OCI-LY1 (cell line): ENCODE results near the gene DICER1.

Experiments used
- H2AFZ ChIP-seq: fragments of 200-600 bp; sonication (generic), shearing (Covaris generic); 2 replicates; pipeline ENCODE4 v1.6.0; 2014; ENCODE audit warnings: antibody characterized with exemption, mild to moderate bottlenecking, low read length
- H3F3A ChIP-seq: fragments of 200-600 bp; sonication (generic), shearing (Covaris generic); 2 replicates; pipeline ENCODE4 v1.6.0; 2014; ENCODE audit warnings: mild to moderate bottlenecking, antibody characterized with exemption, low read length, moderate library complexity; ENCODE audit not compliant: insufficient read depth
- H3K27ac ChIP-seq: fragments of 200-600 bp; sonication (generic); 2 replicates; pipeline ENCODE4 v1.5.1; 2014; ENCODE audit warnings: low read length, mixed run types, mild to moderate bottlenecking, low read depth; ENCODE audit not compliant: poor library complexity, severe bottlenecking
- H3K27me3 ChIP-seq: fragments of 200-600 bp; sonication (generic); 2 replicates; pipeline ENCODE4 v1.6.0; 2014; ENCODE audit warnings: antibody characterized with exemption, mild to moderate bottlenecking, low read length, moderate library complexity; ENCODE audit not compliant: insufficient read depth
- H3K36me3 ChIP-seq: fragments of 200-600 bp; sonication (generic); 2 replicates; pipeline ENCODE4 v1.6.1; 2014; ENCODE audit warnings: mild to moderate bottlenecking, antibody characterized with exemption, low read length, moderate library complexity, mixed read lengths; ENCODE audit not compliant: insufficient read depth
- H3K4me1 ChIP-seq: fragments of 200-600 bp; sonication (generic); 2 replicates; pipeline ENCODE4 v1.5.1; 2014; ENCODE audit warnings: mild to moderate bottlenecking, low read length, moderate library complexity; ENCODE audit not compliant: insufficient read depth, severe bottlenecking
- H3K4me2 ChIP-seq: fragments of 200-600 bp; sonication (generic), shearing (Covaris generic); 2 replicates; pipeline ENCODE4 v1.6.1; 2014; ENCODE audit warnings: low read length
- H3K4me3 ChIP-seq: fragments of 200-600 bp; sonication (generic); 2 replicates; pipeline ENCODE4 v1.5.1; 2014; ENCODE audit warnings: low read length, low read depth, mild to moderate bottlenecking, mixed read lengths; ENCODE audit not compliant: poor library complexity, severe bottlenecking
- H3K79me2 ChIP-seq: fragments of 200-600 bp; shearing (Covaris generic); 2 replicates; pipeline ENCODE4 v1.6.1; 2016; ENCODE audit warnings: mixed run types, low read length, mixed read lengths; ENCODE audit not compliant: insufficient read depth
- H3K9ac ChIP-seq: fragments of 200-600 bp; sonication (generic), shearing (Covaris generic); 2 replicates; pipeline ENCODE4 v1.6.1; 2014; ENCODE audit warnings: mild to moderate bottlenecking, low read length, mixed read lengths
- H3K9me2 ChIP-seq: fragments of 200-600 bp; sonication (generic), shearing (Covaris generic); 2 replicates; pipeline ENCODE4 v1.6.1; 2014; ENCODE audit warnings: low read depth, mild to moderate bottlenecking, low read length, mixed read lengths
- H3K9me3 ChIP-seq: fragments of 200-600 bp; shearing (Covaris generic); 2 replicates; pipeline ENCODE4 v1.6.1; 2014; ENCODE audit warnings: low read length, mixed read lengths
- H4K20me1 ChIP-seq: fragments of 200-600 bp; sonication (generic), shearing (Covaris generic); 2 replicates; pipeline ENCODE4 v1.6.0; 2016; ENCODE audit warnings: mild to moderate bottlenecking, low read length; ENCODE audit not compliant: insufficient read depth
- CTCF ChIP-seq: fragments of 200-600 bp; sonication (generic), shearing (Covaris generic); IDR thresholded peaks from 2 replicates; pipeline ENCODE4 v1.5.1; 2017; ENCODE audit warnings: mild to moderate bottlenecking, antibody characterized with exemption, low read length, moderate library complexity, mixed read lengths
- EZH2 ChIP-seq: fragments of 200-600 bp; sonication (generic), shearing (Covaris generic); IDR thresholded peaks from 2 replicates; pipeline ENCODE4 v1.8.0; 2017; ENCODE audit warnings: borderline replicate concordance, mixed run types, mild to moderate bottlenecking, antibody characterized with exemption, low read length, moderate library complexity, mixed read lengths

DICER1 gene

DNA sequence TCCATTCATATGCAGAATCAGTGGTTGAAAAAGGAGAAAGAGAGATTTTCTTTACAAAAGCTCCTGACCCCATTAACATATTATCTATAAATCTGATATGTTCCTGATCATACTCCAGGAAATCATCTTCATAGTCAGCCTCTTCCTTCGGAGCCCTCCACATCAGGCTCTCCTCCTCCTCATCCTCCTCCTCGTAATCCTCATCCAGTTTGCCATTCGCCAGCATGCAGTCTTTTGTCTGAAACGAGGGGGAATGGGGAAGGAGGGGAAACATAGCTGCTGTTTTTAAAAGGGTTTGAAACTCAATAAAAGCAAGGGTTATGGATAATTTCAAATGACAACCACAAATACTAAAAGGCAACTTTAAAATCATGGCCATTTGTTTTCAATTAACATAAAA lies 60.9 kb downstream of the DICER1 start:
- H3K4me1 ChIP-seq = no peaks in the 10 kb centered on the region
- no peaks in the 10 kb centered on the region for H3F3A ChIP-seq
- no peak overlapping the region for H3K4me2 ChIP-seq
- H3K9me3 ChIP-seq = no peaks in the 10 kb centered on the region
- TF ChIP-seq EZH2 (no peak), CTCF (no peak)
- no peak overlapping the region for H3K27ac ChIP-seq
- peaks cover 32% of the 10 kb centered on the region for H3K36me3 ChIP-seq
- no peaks in the 10 kb centered on the region for H3K9me2 ChIP-seq
- H3K27me3 ChIP-seq = no peaks in the 10 kb centered on the region
- no peaks in the 10 kb centered on the region for H4K20me1 ChIP-seq
- no peak overlapping the region for H3K9ac ChIP-seq
- H2AFZ ChIP-seq = no peak overlapping the region
- no peaks in the 10 kb centered on the region for H3K79me2 ChIP-seq
- no peak overlapping the region for H3K4me3 ChIP-seq

DNA sequence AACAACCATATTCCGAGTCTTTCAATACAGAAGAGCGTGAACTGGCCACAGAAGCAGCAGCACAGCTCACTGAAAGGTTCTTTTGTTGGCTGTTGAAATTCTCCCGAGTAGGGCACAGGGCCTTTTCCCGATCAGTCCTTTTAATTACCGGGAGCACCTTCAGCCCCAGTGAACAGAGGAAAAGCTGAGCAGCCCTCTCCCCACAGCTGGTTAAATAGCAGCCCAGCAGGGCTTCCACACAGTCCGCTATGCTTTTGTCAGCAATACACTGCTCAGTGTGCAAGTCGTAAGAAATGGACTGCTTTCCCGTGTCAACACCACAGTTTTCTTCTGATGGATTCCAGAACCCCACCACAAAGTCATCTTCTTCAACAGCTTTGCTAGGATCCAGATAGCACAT lies 61.3 kb downstream of the DICER1 start:
- Histone ChIP-seq H3K4me1 (no peaks in the 10 kb centered on the region), H3K9me3 (no peaks in the 10 kb centered on the region), H2AFZ (no peak overlapping the region), H3K9me2 (no peaks in the 10 kb centered on the region), H3K79me2 (no peaks in the 10 kb centered on the region), H3K27ac (no peak overlapping the region), H3K4me2 (no peak overlapping the region), H3K4me3 (no peak overlapping the region), H3F3A (no peaks in the 10 kb centered on the region), H3K27me3 (no peaks in the 10 kb centered on the region), H3K9ac (no peak overlapping the region), H4K20me1 (no peaks in the 10 kb centered on the region), H3K36me3 (peaks cover 30% of the 10 kb centered on the region)
- TF ChIP-seq CTCF = no peak
- TF ChIP-seq EZH2 = no peak

DNA sequence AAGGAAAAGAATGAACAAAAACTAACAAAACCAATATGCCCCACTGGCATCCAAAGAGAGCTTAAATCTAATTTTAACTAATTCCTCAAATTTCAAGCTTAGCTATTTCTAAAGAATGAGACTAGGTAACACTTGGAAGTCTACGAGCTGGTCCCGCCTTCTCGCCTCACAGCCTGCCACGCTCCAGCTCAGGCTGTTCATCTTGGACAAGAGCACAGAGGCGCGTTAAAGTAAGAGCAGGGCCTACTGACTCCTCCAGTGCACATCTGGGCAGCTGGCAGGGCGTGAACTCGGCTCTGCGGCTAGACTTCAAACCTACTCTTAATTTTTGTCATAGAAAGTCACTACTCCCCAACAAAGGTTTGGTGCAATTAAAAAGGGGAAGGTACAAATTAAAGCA lies 64.6 kb downstream of the DICER1 start:
- no peak for TF ChIP-seq CTCF
- no peak for TF ChIP-seq EZH2
- no peak overlapping the region for H3K4me2 ChIP-seq
- H3F3A ChIP-seq = no peaks in the 10 kb centered on the region
- no peak overlapping the region for H2AFZ ChIP-seq
- no peaks in the 10 kb centered on the region for H3K9me2 ChIP-seq
- no peak overlapping the region for H3K4me3 ChIP-seq
- H3K36me3 ChIP-seq = peaks cover 53% of the 10 kb centered on the region
- H3K4me1 ChIP-seq = no peaks in the 10 kb centered on the region
- no peaks in the 10 kb centered on the region for H4K20me1 ChIP-seq
- H3K9ac ChIP-seq = no peak overlapping the region
- no peaks in the 10 kb centered on the region for H3K9me3 ChIP-seq
- H3K79me2 ChIP-seq = no peaks in the 10 kb centered on the region
- H3K27me3 ChIP-seq = no peaks in the 10 kb centered on the region
- H3K27ac ChIP-seq = no peak overlapping the region
